GM12878 (cell line): ENCODE measurements around the gene JMJD4. TPM values are rescaled to one million over a fixed set of nuclear protein-coding genes. Genes with fewer than 3 reads are reported as not detected.

Experiments used
- ATAC-seq: fragments of 200-7000 bp; cut with Tn5 transposase; 3 replicates; pipeline ENCODE4 v1.9.1; 2020; ENCODE audit warnings: mild to moderate bottlenecking, moderate library complexity
- BruUV-seq: library from RNA; stranded (reverse); fragments of 400-500 nt; replicated peaks from 2 replicates; lab custom pipeline; 2021; lab: Mats Ljungman, UMichigan
- CTCF ChIA-PET: fragments of 300-600 bp; sonication (Branson Sonifier 250); formaldehyde crosslinking; extraction: SDS; loops from one replicate; lab custom pipeline; 2021; ENCODE audit warnings: inconsistent platforms; lab: Yijun Ruan, JAX
- POLR2A ChIA-PET: fragments of 350-600 bp; formaldehyde crosslinking; extraction: SDS; loops from one replicate; lab custom pipeline; 2021; ENCODE audit warnings: inconsistent platforms; lab: Charles Lee
- RAD21 ChIA-PET: fragments of 300-600 bp; sonication (Branson Sonifier 250); formaldehyde crosslinking; loops from one replicate; lab custom pipeline; 2023; ENCODE audit warnings: antibody characterized with exemption; ENCODE audit not compliant: unreplicated experiment; lab: Charles Lee
- SMC1A ChIA-PET: fragments of 300-600 bp; sonication (Branson Sonifier 250); formaldehyde crosslinking; loops from one replicate; lab custom pipeline; 2023; ENCODE audit not compliant: unreplicated experiment, uncharacterized antibody; lab: Charles Lee
- DNase-seq: peaks from one replicate; pipeline ENCODE4 v3.0.0-alpha.2; 2011; ENCODE audit warnings: low read depth, low spot score
- FAIRE-seq: peaks from 3 replicates; lab custom pipeline; 2011; peaks lifted over from hg19 to GRCh38; lab: Jason Lieb, UNC
- H2AFZ ChIP-seq: 2 replicates; pipeline ENCODE4 v1.6.0; 2011; ENCODE audit warnings: low read depth, low read length, control low read depth; ENCODE audit not compliant: control insufficient read depth
- H3K27ac ChIP-seq: 2 replicates; pipeline ENCODE4 v1.5.1; 2011; ENCODE audit warnings: control low read depth; ENCODE audit not compliant: control insufficient read depth, insufficient read depth
- H3K27me3 ChIP-seq, 2 experiments: replicated peaks in 1 of 2; 2 replicates each; pipeline versions ENCODE4 v1.6.0 to v1.6.1; 2011; ENCODE audit warnings: low read length in 1 of 2; ENCODE audit not compliant: control insufficient read depth in 2 of 2, insufficient read depth in 2 of 2
- H3K36me3 ChIP-seq, 2 experiments: 2 replicates each; pipeline ENCODE4 v1.5.1; 2011; ENCODE audit warnings: low read length in 1 of 2; ENCODE audit not compliant: control insufficient read depth in 2 of 2, insufficient read depth in 2 of 2
- H3K4me1 ChIP-seq: 2 replicates; pipeline ENCODE4 v1.6.1; 2011; ENCODE audit warnings: mild to moderate bottlenecking, low read length, moderate library complexity, mixed read lengths; ENCODE audit not compliant: control insufficient read depth, insufficient read depth
- H3K4me2 ChIP-seq: 2 replicates; pipeline ENCODE4 v1.6.0; 2011; ENCODE audit warnings: control low read depth; ENCODE audit not compliant: control insufficient read depth, insufficient read depth
- H3K4me3 ChIP-seq: fragments of 200-600 bp; sonication (generic); 2 replicates; pipeline ENCODE4 v1.5.1; 2016
- H3K79me2 ChIP-seq: 2 replicates; pipeline ENCODE4 v1.6.0; 2011; ENCODE audit warnings: low read length; ENCODE audit not compliant: control insufficient read depth, insufficient read depth
- H3K9ac ChIP-seq: 2 replicates; pipeline ENCODE4 v1.8.0; 2011; ENCODE audit warnings: low read length, control low read depth, mixed read lengths; ENCODE audit not compliant: control insufficient read depth, insufficient read depth
- H3K9me3 ChIP-seq: replicated peaks from 3 replicates; pipeline ENCODE4 v1.5.1; 2011; ENCODE audit warnings: mild to moderate bottlenecking, low read length; ENCODE audit not compliant: control insufficient read depth, insufficient read depth
- H4K20me1 ChIP-seq: 2 replicates; pipeline ENCODE4 v1.6.0; 2011; ENCODE audit not compliant: control insufficient read depth, insufficient read depth
- BMI1 ChIP-seq: fragments of 450-650 bp; IDR thresholded peaks from 2 replicates; pipeline ENCODE4 v1.6.1; 2016; ENCODE audit warnings: mild to moderate bottlenecking, moderate library complexity, borderline replicate concordance
- CHD4 ChIP-seq: fragments of 200-600 bp; sonication (generic); IDR thresholded peaks from 2 replicates; pipeline ENCODE4 v1.6.1; 2016; ENCODE audit warnings: mild to moderate bottlenecking
- FOXM1 ChIP-seq: IDR thresholded peaks from 2 replicates; pipeline ENCODE4 v1.6.1; 2012; ENCODE audit warnings: low read depth, mild to moderate bottlenecking, inconsistent platforms, low read length, moderate library complexity
- HDAC2 ChIP-seq: fragments of 200-600 bp; sonication (generic); IDR thresholded peaks from 2 replicates; pipeline ENCODE4 v1.6.1; 2017
- HDGF ChIP-seq: fragments of 450-650 bp; IDR thresholded peaks from 2 replicates; pipeline ENCODE4 v1.6.1; 2016; ENCODE audit warnings: antibody characterized with exemption
- KLF5 ChIP-seq: fragments of 450-650 bp; IDR thresholded peaks from 2 replicates; pipeline ENCODE4 v1.6.1; 2014; ENCODE audit warnings: mild to moderate bottlenecking; ENCODE audit not compliant: partially characterized antibody
- MEF2B ChIP-seq: fragments of 450-650 bp; IDR thresholded peaks from 2 replicates; pipeline ENCODE4 v1.6.1; 2018; ENCODE audit warnings: mild to moderate bottlenecking, moderate library complexity; ENCODE audit not compliant: partially characterized antibody, poor library complexity, severe bottlenecking
- POLR2AphosphoS5 ChIP-seq: IDR thresholded peaks from 2 replicates; pipeline ENCODE4 v1.6.1; 2011; ENCODE audit warnings: mild to moderate bottlenecking, low read length, inconsistent platforms
- RAD51 ChIP-seq: fragments of 450-650 bp; IDR thresholded peaks from 2 replicates; pipeline ENCODE4 v1.6.1; 2016; ENCODE audit warnings: moderate library complexity, mild to moderate bottlenecking, inconsistent platforms
- RB1 ChIP-seq: fragments of 450-650 bp; formaldehyde crosslinking; IDR thresholded peaks from 2 replicates; pipeline ENCODE4 v1.6.1; 2017; ENCODE audit warnings: mild to moderate bottlenecking, borderline replicate concordance
- RCOR1 ChIP-seq: conservative IDR thresholded peaks from 2 replicates; pipeline ENCODE4 v1.6.1; 2012; ENCODE audit warnings: low read depth, low read length, improper control_type of control experiment
- RUNX3 ChIP-seq: IDR thresholded peaks from 2 replicates; pipeline ENCODE4 v1.6.1; 2012; ENCODE audit warnings: low read length, inconsistent platforms
- SREBF1 ChIP-seq: IDR thresholded peaks from 2 replicates; pipeline ENCODE4 v1.6.1; 2012; ENCODE audit warnings: mild to moderate bottlenecking, low read length
- TARDBP ChIP-seq: IDR thresholded peaks from 2 replicates; pipeline ENCODE4 v1.6.1; 2016; ENCODE audit warnings: borderline replicate concordance
- USF2 ChIP-seq: IDR thresholded peaks from 2 replicates; pipeline ENCODE4 v1.6.1; 2011; ENCODE audit warnings: low read depth, low read length, improper control_type of control experiment, borderline replicate concordance
- YY1 ChIP-seq: IDR thresholded peaks from 2 replicates; pipeline ENCODE4 v1.6.1; 2011; ENCODE audit warnings: low read depth, mild to moderate bottlenecking, low read length
- ZBTB40 ChIP-seq: fragments of 450-650 bp; IDR thresholded peaks from 2 replicates; pipeline ENCODE4 v1.6.1; 2016; ENCODE audit warnings: mild to moderate bottlenecking, moderate library complexity, borderline replicate concordance
- ZZZ3 ChIP-seq: IDR thresholded peaks from 2 replicates; pipeline ENCODE4 v1.6.1; 2011; ENCODE audit warnings: low read depth; ENCODE audit not compliant: control insufficient read depth, insufficient read length
- WGBS: methylation state at CpG from one replicate; pipeline ENCODE4 v1.1.6; 2016; ENCODE audit warnings: low lambda C conversion rate; ENCODE audit not compliant: insufficient replicate concordance, insufficient coverage; ENCODE audit errors: missing lambda C conversion rate; 5-methylcytosine and 5-hydroxymethylcytosine counted together
- in situ Hi-C: fragments of 300-500 bp; cut with MboI; formaldehyde crosslinking; loops from 9 replicates; pipeline ENCODE4 v1.14.3; 2018; ENCODE audit warnings: mixed read lengths
- intact Hi-C: fragments of 100-400 bp; cut with micrococcal nuclease; formaldehyde crosslinking; loops from one replicate; pipeline ENCODE4 v1.14.2; 2022; ENCODE audit not compliant: unreplicated experiment
- polyA plus RNA-seq, 11 experiments: library from polyadenylated mRNA; depleted of rRNA in 4 of 11; unstranded in 6 of 11; stranded (reverse) in 5 of 11; fragments of >200 nt; fragmentation: Nextera tagmentation in 4 of 11; fragmentation: Illumina TruSeq in 1 of 11; extraction: Ambion mirVana in 4 of 11; extraction: Trizol in 1 of 11; gene quantifications; 1 replicate in 1 of 11; 2 replicates in 10 of 11; pipeline versions ENCODE4 v1.2.1 to v1.2.3, GENCODE V29; 2011 to 2016; ENCODE audit warnings: inconsistent platforms in 2 of 11, missing spikeins in 2 of 11, low read depth in 1 of 11
- total RNA-seq, 4 experiments: library from RNA; depleted of rRNA in 3 of 4; stranded (reverse); fragments of >200 nt in 3 of 4; fragmentation: Illumina TruSeq in 1 of 4; extraction: Trizol in 1 of 4; gene quantifications; 2 replicates each; pipeline versions ENCODE4 v1.2.1 to v1.2.3, GENCODE V29; 2013 to 2021

The JMJD4 gene
- total and polyA plus RNA-seq, 10 of the 15 experiments (the other 5 are each of a cell fraction or from before 2014, with no cell fraction given): 0.89 to 38.3 (median 18.4) TPM

- in situ Hi-C loops: no loop called here
- Histone ChIP-seq H3K4me3 (no peak overlapping the region), H3K27ac (no peak overlapping the region), H3K4me2 (no peak overlapping the region), H2AFZ (no peak overlapping the region), H3K27me3 (no peaks in the 10 kb centered on the region), H3K79me2 (no peaks in the 10 kb centered on the region), H3K9ac (no peak overlapping the region), H3K36me3 (peaks cover 4 to 11% of the 10 kb centered on the region in 2 experiments; a peak in 3 of 4 replicates), H3K9me3 (no peaks in the 10 kb centered on the region), H4K20me1 (no peaks in the 10 kb centered on the region), H3K4me1 (no peaks in the 10 kb centered on the region)
- WGBS: 92% methylated on average over 7 of the region's 7 CpGs
- SMC1A ChIA-PET: no interaction called here
- no peak for DNase-seq
- intact Hi-C loops: loop anchor here (10.0 kb wide), 1 partner anchor 45 kb away; the partner anchor contains the start of genes JMJD4 and SNAP47
- no peak for TF ChIP-seq RUNX3
- no peak for TF ChIP-seq MEF2B
- no peak for TF ChIP-seq POLR2AphosphoS5
- TF ChIP-seq SREBF1: no peak
- no peak for TF ChIP-seq RAD51
- TF ChIP-seq ZBTB40: no peak
- no peak for TF ChIP-seq RB1
- TF ChIP-seq USF2: no peak
- no peak for TF ChIP-seq YY1
- no peak for TF ChIP-seq TARDBP
- TF ChIP-seq FOXM1: no peak
- TF ChIP-seq HDAC2: no peak
- no peak for TF ChIP-seq CHD4
- TF ChIP-seq ZZZ3: no peak
- TF ChIP-seq HDGF: no peak
- no peak for TF ChIP-seq BMI1
- TF ChIP-seq RCOR1: no peak
- TF ChIP-seq KLF5: no peak
- CTCF ChIA-PET: interaction anchor here (1.3 kb wide), 1 partner anchor 174 kb away, joined by 3 read pairs; no protein-coding TSS in a partner anchor
- no peak for FAIRE-seq
- RAD21 ChIA-PET: no interaction called here
- no TSS peak for BruUV-seq
- POLR2A ChIA-PET: no interaction called here
- no peak for ATAC-seq
Measured at GRCh38 chr1:227779685-227780084, 44.6 kb upstream of the JMJD4 start.
